Retinal pigment epithelial cell (primary cell): ENCODE data around the gene GLRX3.

Experiments used
- DNase-seq: peaks from one replicate; pipeline ENCODE4 v3.0.0-alpha.2; 2010; ENCODE audit warnings: low read depth
- H3K4me3 ChIP-seq: 2 replicates; pipeline ENCODE4 v1.5.1; 2011; ENCODE audit warnings: mild to moderate bottlenecking, low read length, control low read depth, moderate library complexity
- CTCF ChIP-seq: conservative IDR thresholded peaks from 2 replicates; pipeline ENCODE4 v1.5.1; 2011; ENCODE audit warnings: low read depth, low read length, control low read depth, inconsistent platforms

Gene GLRX3

GRCh38 chr10:130208807-130209206 lies 72.6 kb downstream of the GLRX3 start:
- no peak for DNase-seq
- no peak for TF ChIP-seq CTCF
- no peak overlapping the region for H3K4me3 ChIP-seq

GRCh38 chr10:130212746-130213145 lies 76.6 kb downstream of the GLRX3 start:
- no peak for DNase-seq
- no peak for TF ChIP-seq CTCF
- H3K4me3 ChIP-seq, result no peak overlapping the region

- no peak for DNase-seq
Observed at GRCh38 chr10:130213286-130214080, 77.3 kb downstream of the GLRX3 start.

GRCh38 chr10:130214431-130214830 lies 78.2 kb downstream of the GLRX3 start:
- H3K4me3 ChIP-seq, result no peak overlapping the region
- no peak for TF ChIP-seq CTCF
- DNase-seq, result no peak

More at GRCh38 chr10:130213286-130214080, 77.3 kb downstream of the GLRX3 start:
- H3K4me3 ChIP-seq, result no peak overlapping the region
- TF ChIP-seq CTCF, result no peak

GRCh38 chr10:130215151-130215930 lies 79.2 kb downstream of the GLRX3 start:
- DNase-seq, result no peak
- no peak overlapping the region for H3K4me3 ChIP-seq
- TF ChIP-seq CTCF, result no peak

- DNase-seq, result no peak
- TF ChIP-seq CTCF, result no peak
- no peak overlapping the region for H3K4me3 ChIP-seq
Observed at GRCh38 chr10:130215931-130216231, 79.7 kb downstream of the GLRX3 start.
